ENCODE data around the gene SLC6A13. TPM values are rescaled to one million over a fixed set of nuclear protein-coding genes. Genes with fewer than 3 reads are reported as not detected.

Gene SLC6A13
- total RNA-seq, 2 experiments from 2014 or later: 0.11 to 0.60 TPM

GRCh38 chr12:221736-222135, 40.9 kb downstream of the SLC6A13 start:
- ChIA-PET POLR2A (no interaction called here), CTCF (no interaction called here)
- TF ChIP-seq, protein P1, sequence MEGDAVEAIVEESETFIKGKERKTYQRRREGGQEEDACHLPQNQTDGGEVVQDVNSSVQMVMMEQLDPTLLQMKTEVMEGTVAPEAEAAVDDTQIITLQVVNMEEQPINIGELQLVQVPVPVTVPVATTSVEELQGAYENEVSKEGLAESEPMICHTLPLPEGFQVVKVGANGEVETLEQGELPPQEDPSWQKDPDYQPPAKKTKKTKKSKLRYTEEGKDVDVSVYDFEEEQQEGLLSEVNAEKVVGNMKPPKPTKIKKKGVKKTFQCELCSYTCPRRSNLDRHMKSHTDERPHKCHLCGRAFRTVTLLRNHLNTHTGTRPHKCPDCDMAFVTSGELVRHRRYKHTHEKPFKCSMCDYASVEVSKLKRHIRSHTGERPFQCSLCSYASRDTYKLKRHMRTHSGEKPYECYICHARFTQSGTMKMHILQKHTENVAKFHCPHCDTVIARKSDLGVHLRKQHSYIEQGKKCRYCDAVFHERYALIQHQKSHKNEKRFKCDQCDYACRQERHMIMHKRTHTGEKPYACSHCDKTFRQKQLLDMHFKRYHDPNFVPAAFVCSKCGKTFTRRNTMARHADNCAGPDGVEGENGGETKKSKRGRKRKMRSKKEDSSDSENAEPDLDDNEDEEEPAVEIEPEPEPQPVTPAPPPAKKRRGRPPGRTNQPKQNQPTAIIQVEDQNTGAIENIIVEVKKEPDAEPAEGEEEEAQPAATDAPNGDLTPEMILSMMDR (IDR thresholded peaks at IDR 0.05): no peak
- Histone ChIP-seq H3K4me3 (ENCODE audit: low read length) (no peak overlapping the region), H3K27ac (ENCODE audit: low read depth in 1 of 2, low read length in 2 of 2) (no peak overlapping the region), H3K27me3 (ENCODE audit: control insufficient read depth in 1 of 2, insufficient read depth in 2 of 2, low read length in 2 of 2) (no peaks in the 10 kb centered on the region), H3K4me1 (ENCODE audit: insufficient read depth, low read length) (no peaks in the 10 kb centered on the region), H3K9me3 (ENCODE audit: control insufficient read depth in 1 of 2, insufficient read depth in 1 of 2, low read length in 2 of 2) (no peaks in the 10 kb centered on the region), H3K36me3 (ENCODE audit: insufficient read depth, low read length) (no peaks in the 10 kb centered on the region)
- H3K4me3 Mint-ChIP-seq: no peak overlapping the region
- no peaks in the 10 kb centered on the region for H3K4me1 Mint-ChIP-seq (ENCODE audit: low read depth)
- H3K27me3 Mint-ChIP-seq: peaks cover 6% of the 10 kb centered on the region
- ATAC-seq (ENCODE audit: poor library complexity): no peak
- no peak for DNase-seq
- no peak overlapping the region for H3K27ac Mint-ChIP-seq
- no peaks in the 10 kb centered on the region for H3K9me3 Mint-ChIP-seq
- H3K36me3 Mint-ChIP-seq (ENCODE audit: low read depth): no peaks in the 10 kb centered on the region
- intact Hi-C loops (cut with DNase I, micrococcal nuclease): no loop called here

DNA sequence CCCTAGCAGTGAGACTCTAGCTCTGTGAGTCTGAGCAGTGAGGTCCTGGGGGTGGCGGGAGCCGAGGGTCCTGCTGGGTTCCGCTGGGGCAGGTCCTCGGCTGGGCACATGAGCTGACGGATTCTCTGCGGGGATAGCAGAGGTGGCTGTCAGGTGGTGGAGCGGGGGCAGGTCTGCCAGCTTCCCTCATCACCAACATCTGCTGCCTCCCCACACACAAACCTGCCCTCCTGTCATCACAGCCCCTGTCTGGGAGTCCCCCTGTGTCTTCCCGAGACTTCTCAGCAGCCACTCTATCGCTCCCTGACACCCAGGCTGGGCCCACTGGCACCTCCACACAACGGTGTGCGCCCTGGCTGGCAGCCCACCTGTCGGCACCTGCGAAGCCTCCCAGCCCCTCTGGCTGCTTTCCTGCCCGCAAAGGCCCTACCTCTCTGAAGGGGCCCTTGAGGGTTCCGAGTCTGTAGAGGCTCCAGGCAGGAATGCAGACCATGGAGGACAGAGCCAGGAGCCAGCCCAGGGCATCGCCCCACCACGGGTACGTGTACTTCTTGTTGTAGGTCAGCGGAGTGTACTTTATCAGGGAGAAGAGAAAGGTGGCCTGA, 41.6 kb downstream of the SLC6A13 start:
- TF ChIP-seq, protein P1 (IDR thresholded peaks at IDR 0.05): no peak
- Histone ChIP-seq H3K27me3 (ENCODE audit: control insufficient read depth in 1 of 2, insufficient read depth in 2 of 2, low read length in 2 of 2) (no peaks in the 10 kb centered on the region), H3K27ac (ENCODE audit: low read depth in 1 of 2, low read length in 2 of 2) (no peak overlapping the region), H3K36me3 (ENCODE audit: insufficient read depth, low read length) (no peaks in the 10 kb centered on the region), H3K9me3 (ENCODE audit: control insufficient read depth in 1 of 2, insufficient read depth in 1 of 2, low read length in 2 of 2) (no peaks in the 10 kb centered on the region), H3K4me1 (ENCODE audit: insufficient read depth, low read length) (no peaks in the 10 kb centered on the region), H3K4me3 (ENCODE audit: low read length) (no peak overlapping the region)
- Mint-ChIP-seq H3K4me1 (ENCODE audit: low read depth) (no peaks in the 10 kb centered on the region), H3K4me3 (no peak overlapping the region), H3K27ac (no peak overlapping the region), H3K9me3 (no peaks in the 10 kb centered on the region), H3K27me3 (peaks cover 9% of the 10 kb centered on the region), H3K36me3 (ENCODE audit: low read depth) (no peaks in the 10 kb centered on the region)
- no peak for DNase-seq
- intact Hi-C loops (cut with DNase I, micrococcal nuclease): no loop called here
- ChIA-PET CTCF (no interaction called here), POLR2A (no interaction called here)
- ATAC-seq (ENCODE audit: poor library complexity): no peak

- no peak overlapping the region for H3K4me3 Mint-ChIP-seq
- POLR2A ChIA-PET: no interaction called here
Measured at GRCh38 chr12:220491-220890, 42.1 kb downstream of the SLC6A13 start.

More at GRCh38 chr12:220491-220890, 42.1 kb downstream of the SLC6A13 start:
- no peaks in the 10 kb centered on the region for H3K9me3 Mint-ChIP-seq
- Histone ChIP-seq H3K4me1 (ENCODE audit: insufficient read depth, low read length) (no peaks in the 10 kb centered on the region), H3K9me3 (ENCODE audit: control insufficient read depth in 1 of 2, insufficient read depth in 1 of 2, low read length in 2 of 2) (no peaks in the 10 kb centered on the region), H3K4me3 (ENCODE audit: low read length) (no peak overlapping the region), H3K27me3 (ENCODE audit: control insufficient read depth in 1 of 2, insufficient read depth in 2 of 2, low read length in 2 of 2) (no peaks in the 10 kb centered on the region), H3K27ac (ENCODE audit: low read depth in 1 of 2, low read length in 2 of 2) (no peak overlapping the region), H3K36me3 (ENCODE audit: insufficient read depth, low read length) (no peaks in the 10 kb centered on the region)
- DNase-seq: no peak
- H3K4me1 Mint-ChIP-seq (ENCODE audit: low read depth): no peaks in the 10 kb centered on the region
- H3K27me3 Mint-ChIP-seq: peaks cover 9% of the 10 kb centered on the region
- CTCF ChIA-PET: no interaction called here
- no peak for ATAC-seq (ENCODE audit: poor library complexity)
- H3K36me3 Mint-ChIP-seq (ENCODE audit: low read depth): no peaks in the 10 kb centered on the region
- intact Hi-C loops (cut with DNase I, micrococcal nuclease): no loop called here
- no peak overlapping the region for H3K27ac Mint-ChIP-seq
- TF ChIP-seq, protein P1 (IDR thresholded peaks at IDR 0.05): no peak
